ENCODE data around the gene TNP1.

Gene TNP1

DNA sequence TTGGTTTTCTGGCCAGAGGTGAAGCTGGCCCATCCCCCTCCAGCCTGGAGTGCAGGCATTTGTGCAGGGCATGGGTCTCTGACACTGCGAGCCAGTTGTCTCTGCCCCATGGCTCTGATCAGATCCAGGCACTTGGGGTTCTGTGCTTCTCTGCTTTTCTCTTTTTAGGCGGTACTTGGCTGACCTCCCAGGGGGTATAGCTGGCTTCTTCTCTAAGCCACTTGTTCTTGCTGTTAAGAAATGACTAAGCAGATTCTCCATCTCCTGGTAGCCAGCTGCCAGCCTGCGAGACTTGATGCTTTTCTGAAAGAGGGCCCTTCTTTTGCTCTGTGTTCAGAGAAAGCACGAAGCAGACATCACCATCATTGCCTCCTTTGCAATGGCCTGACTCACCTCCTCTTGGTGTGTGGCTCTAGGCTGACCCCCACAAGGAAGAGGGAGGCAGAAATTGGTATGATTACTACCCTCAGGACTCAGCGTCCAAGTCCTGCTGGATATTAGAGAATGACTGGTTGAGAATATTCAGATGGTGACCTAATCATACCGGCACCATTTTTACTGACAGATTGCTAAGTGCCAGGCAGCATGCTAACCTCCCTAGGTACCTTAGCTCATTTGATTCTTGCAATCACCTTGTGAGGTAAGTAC is 32.7 kb downstream of the TNP1 start:
- TF ChIP-seq, protein P1, sequence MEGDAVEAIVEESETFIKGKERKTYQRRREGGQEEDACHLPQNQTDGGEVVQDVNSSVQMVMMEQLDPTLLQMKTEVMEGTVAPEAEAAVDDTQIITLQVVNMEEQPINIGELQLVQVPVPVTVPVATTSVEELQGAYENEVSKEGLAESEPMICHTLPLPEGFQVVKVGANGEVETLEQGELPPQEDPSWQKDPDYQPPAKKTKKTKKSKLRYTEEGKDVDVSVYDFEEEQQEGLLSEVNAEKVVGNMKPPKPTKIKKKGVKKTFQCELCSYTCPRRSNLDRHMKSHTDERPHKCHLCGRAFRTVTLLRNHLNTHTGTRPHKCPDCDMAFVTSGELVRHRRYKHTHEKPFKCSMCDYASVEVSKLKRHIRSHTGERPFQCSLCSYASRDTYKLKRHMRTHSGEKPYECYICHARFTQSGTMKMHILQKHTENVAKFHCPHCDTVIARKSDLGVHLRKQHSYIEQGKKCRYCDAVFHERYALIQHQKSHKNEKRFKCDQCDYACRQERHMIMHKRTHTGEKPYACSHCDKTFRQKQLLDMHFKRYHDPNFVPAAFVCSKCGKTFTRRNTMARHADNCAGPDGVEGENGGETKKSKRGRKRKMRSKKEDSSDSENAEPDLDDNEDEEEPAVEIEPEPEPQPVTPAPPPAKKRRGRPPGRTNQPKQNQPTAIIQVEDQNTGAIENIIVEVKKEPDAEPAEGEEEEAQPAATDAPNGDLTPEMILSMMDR (IDR thresholded peaks at IDR 0.05; ENCODE audit: low read depth, low read length), result no peak
- H3K4me3 ChIP-seq (ENCODE audit: low read depth, low read length), result no peak overlapping the region

DNA sequence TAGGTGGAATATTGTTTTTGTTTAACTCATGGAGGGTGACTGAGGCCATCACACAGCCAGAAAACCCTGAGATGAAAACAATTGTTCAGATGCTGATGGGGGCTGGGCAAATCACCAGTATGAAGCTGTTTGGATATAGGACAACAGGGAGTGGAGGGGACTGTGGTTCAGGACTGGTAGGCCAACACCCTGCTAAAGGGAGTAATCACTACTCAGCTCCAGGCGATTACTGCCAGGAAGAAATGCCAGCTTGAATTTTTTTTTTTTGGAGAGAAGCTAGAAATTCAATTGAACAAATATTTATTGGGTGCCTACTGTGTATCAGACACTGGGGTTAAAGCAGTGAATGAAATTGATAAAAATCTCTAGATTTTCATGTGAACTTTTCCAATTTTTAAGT is 37.4 kb downstream of the TNP1 start:
- TF ChIP-seq, protein P1 (IDR thresholded peaks at IDR 0.05; ENCODE audit: low read depth, low read length), result no peak
- no peak overlapping the region for H3K4me3 ChIP-seq (ENCODE audit: low read depth, low read length)

DNA sequence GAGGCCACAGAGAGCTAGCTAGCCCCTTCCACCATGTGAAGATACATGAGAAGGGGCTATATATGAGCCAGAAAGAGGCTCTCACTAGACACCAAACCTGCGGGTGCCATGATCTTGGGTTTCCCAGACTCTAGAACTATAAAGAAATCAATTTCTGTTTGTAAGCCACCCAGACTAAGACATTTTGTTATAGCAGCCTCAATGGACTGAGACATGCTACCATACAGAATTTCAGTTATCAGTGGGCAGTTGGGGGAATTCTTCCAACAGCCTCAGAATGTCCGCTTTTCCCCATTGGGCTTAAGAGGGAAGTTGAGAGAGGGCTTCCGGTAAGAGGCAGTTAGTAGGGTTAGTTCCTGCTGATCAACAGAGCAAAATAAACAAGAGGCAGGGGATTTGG is 39.2 kb downstream of the TNP1 start:
- TF ChIP-seq, protein P1 (IDR thresholded peaks at IDR 0.05; ENCODE audit: low read depth, low read length), result no peak
- no peak overlapping the region for H3K4me3 ChIP-seq (ENCODE audit: low read depth, low read length)

DNA sequence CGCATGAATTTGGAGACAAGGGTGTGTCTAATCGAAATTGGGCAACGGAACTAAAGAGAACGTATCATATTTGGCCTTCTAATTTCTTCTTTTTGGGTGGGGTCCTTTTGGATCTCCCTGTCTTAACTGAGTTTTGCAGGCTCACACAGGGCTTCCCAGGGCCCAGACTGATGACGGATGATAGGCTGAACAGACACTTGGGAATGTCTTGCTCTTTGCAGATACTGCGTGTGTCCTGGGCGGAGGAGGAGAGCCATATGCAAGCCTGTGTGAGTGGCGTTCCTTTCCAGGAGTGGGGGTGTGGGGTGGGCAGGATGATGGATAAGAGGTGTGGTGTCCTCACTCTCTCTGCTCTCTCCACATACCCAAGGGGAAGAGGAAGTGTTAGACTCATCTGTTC is 40.1 kb downstream of the TNP1 start:
- TF ChIP-seq, protein P1 (IDR thresholded peaks at IDR 0.05; ENCODE audit: low read depth, low read length), result no peak
- no peak overlapping the region for H3K4me3 ChIP-seq (ENCODE audit: low read depth, low read length)

DNA sequence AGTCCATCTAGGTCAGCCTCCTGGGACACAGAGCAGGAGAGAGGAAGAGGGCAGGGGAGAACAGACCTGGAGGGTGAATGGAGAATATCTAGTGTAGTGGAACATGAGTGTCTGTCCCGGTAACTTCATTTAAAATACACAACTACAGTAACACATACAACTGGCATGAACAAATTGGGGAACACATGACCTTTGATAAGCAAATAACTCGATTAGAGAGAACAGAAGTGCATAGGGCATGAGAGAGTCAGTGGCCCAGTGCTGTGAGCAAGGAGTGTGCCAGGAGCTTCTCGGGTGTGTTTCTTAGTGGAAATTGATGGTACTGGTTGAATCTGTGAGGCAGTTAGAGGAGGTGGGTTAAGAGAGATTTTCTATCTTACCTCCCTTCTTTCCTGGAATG is 40.8 kb downstream of the TNP1 start:
- TF ChIP-seq, protein P1 (IDR thresholded peaks at IDR 0.05; ENCODE audit: low read depth, low read length), result no peak
- H3K4me3 ChIP-seq (ENCODE audit: low read depth, low read length), result no peak overlapping the region

DNA sequence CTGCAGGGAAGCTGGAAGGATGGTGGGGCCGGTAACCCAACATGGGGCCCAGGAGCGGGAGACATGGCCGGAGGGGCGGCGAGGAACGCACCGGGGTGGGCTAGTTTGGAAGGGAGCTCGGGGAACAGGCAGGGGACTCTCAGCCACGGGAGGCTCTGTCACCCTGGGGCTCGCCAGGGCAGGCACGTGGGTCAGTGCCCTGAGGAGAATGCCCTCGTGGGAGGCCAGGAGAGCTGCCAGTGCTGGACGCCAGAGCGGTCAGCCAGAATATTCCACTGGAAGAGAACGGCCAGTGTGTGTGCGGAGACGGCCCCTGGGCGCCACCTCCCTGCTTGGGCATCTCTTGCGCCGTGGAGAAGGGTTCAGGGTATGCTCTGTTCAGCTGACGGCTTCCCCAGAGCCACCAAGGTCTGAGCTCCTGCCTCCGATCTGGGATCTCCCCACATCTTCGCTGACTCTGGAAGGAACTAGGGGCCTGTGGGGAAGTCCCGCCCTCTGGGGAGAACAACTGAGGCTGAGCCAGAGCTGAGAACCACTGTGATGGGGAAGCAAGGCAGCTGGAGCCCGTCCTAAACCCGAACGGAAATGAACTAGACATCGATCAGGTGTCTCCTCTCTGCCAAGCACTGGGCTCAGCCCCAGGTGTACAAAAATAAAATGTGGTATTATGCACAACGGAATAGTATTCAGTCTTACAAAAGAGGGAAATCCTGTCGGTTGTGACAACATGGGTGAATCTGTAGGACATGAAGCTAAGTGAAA is 49.3 kb downstream of the TNP1 start:
- TF ChIP-seq, protein P1 (IDR thresholded peaks at IDR 0.05; ENCODE audit: low read depth, low read length), result no peak
- H3K4me3 ChIP-seq (ENCODE audit: low read depth, low read length), result no peak overlapping the region
